Measurements from ENCODE around the gene GMDS. TPM values are rescaled to one million over a fixed set of nuclear protein-coding genes. Genes with fewer than 3 reads are reported as not detected.

Gene GMDS
- total and polyA plus RNA-seq, 2 donors (not counting 3 experiments of a cell fraction or from before 2014, with no cell fraction given): 9.8 to 23.5 TPM

- ChIA-PET POLR2A (no interaction called here), CTCF (interaction anchor here (0.7 kb wide), 1 partner anchor 20 kb away, joined by 3 read pairs; no protein-coding TSS in a partner anchor)
- Histone ChIP-seq H3K4me3 (replicated peaks in 1 of 3; ENCODE audit: insufficient read depth in 1 of 3, low read depth in 1 of 3, low read length in 3 of 3) (no peak overlapping the region), H3K4me2 (ENCODE audit: insufficient read depth, low read length) (no peak overlapping the region), H3K4me1 (ENCODE audit: control insufficient read depth, extremely low read depth, insufficient read depth, low read length) (no peaks in the 10 kb centered on the region), H3K36me3 (ENCODE audit: control insufficient read depth in 2 of 2, extremely low read depth in 1 of 2, insufficient read depth in 2 of 2, low read length in 2 of 2) (no peaks in the 10 kb centered on the region), H3K27ac (ENCODE audit: insufficient read depth, low read depth, low read length) (no peak overlapping the region), H2AFZ (ENCODE audit: low read depth, low read length) (no peak overlapping the region), H3K9me1 (replicated peaks; ENCODE audit: control insufficient read depth, extremely low read depth, insufficient read depth, low read length) (no peaks in the 10 kb centered on the region), H3K9ac (replicated peaks; ENCODE audit: extremely low read depth, insufficient read depth, low read length) (no peak overlapping the region), H4K20me1 (replicated peaks; ENCODE audit: control insufficient read depth, extremely low read depth, insufficient read depth, low read length) (no peaks in the 10 kb centered on the region), H3K9me3 (replicated peaks; ENCODE audit: control insufficient read depth, insufficient read depth, low read length) (no peaks in the 10 kb centered on the region), H3K27me3 (ENCODE audit: control insufficient read depth in 2 of 2, insufficient read depth in 2 of 2, low read length in 2 of 2) (peaks cover 0 to 1% of the 10 kb centered on the region in 2 experiments), H3K79me2 (ENCODE audit: control insufficient read depth, insufficient read depth, low read length) (no peaks in the 10 kb centered on the region)
- TF ChIP-seq FOS (IDR thresholded peaks at IDR 0.05; ENCODE audit: borderline replicate concordance, insufficient read depth, low read length) (no peak), POLR2A (IDR thresholded peaks at IDR 0.05; ENCODE audit: low read depth, low read length) (no peak), MYC (IDR thresholded peaks at IDR 0.05; ENCODE audit: low read depth, low read length) (no peak), GATA2 (IDR thresholded peaks at IDR 0.05; ENCODE audit: insufficient read depth, insufficient read length, low read depth, low read length) (no peak), JUN (IDR thresholded peaks at IDR 0.05; ENCODE audit: borderline replicate concordance, insufficient read depth, insufficient read length, low read depth) (no peak), POLR2AphosphoS5 (IDR thresholded peaks at IDR 0.05; ENCODE audit: insufficient read depth, low read depth, low read length) (no peak), EZH2 (IDR thresholded peaks at IDR 0.05; ENCODE audit: borderline replicate concordance, low read depth, low read length, severe bottlenecking) (no peak)
- TF ChIP-seq, protein P1, sequence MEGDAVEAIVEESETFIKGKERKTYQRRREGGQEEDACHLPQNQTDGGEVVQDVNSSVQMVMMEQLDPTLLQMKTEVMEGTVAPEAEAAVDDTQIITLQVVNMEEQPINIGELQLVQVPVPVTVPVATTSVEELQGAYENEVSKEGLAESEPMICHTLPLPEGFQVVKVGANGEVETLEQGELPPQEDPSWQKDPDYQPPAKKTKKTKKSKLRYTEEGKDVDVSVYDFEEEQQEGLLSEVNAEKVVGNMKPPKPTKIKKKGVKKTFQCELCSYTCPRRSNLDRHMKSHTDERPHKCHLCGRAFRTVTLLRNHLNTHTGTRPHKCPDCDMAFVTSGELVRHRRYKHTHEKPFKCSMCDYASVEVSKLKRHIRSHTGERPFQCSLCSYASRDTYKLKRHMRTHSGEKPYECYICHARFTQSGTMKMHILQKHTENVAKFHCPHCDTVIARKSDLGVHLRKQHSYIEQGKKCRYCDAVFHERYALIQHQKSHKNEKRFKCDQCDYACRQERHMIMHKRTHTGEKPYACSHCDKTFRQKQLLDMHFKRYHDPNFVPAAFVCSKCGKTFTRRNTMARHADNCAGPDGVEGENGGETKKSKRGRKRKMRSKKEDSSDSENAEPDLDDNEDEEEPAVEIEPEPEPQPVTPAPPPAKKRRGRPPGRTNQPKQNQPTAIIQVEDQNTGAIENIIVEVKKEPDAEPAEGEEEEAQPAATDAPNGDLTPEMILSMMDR (IDR thresholded peaks at IDR 0.05; ENCODE audit: extremely low read depth in 1 of 2, insufficient read depth in 1 of 2, low read depth in 1 of 2, low read length in 2 of 2): no peak
- TF ChIP-seq, protein P2, sequence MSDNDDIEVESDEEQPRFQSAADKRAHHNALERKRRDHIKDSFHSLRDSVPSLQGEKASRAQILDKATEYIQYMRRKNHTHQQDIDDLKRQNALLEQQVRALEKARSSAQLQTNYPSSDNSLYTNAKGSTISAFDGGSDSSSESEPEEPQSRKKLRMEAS (IDR thresholded peaks at IDR 0.05; ENCODE audit: insufficient read depth, insufficient read length): no peak
- dilution Hi-C loops (cut with MboI; ENCODE audit: extremely low pct_ligation_motif_present, low sequenced_read_pairs): no loop called here
- no peak for DNase-seq (ENCODE audit: low read depth, low spot score)
- BruUV-seq (replicated peaks): no TSS peak
- intact Hi-C loops (cut with micrococcal nuclease): no loop called here
- no peak for FAIRE-seq
These were observed 657.9 kb downstream of the GMDS start for GRCh38 chr6:1587546-1587945.

Measured in endothelial cell of umbilical vein (primary cell).